Osteocyte (in vitro differentiated cells): ENCODE results near the gene SHISA7. TPM values are rescaled to one million over a fixed set of nuclear protein-coding genes. Genes with fewer than 3 reads are reported as not detected.
A peak's percentile ranks its signal among the peaks of the same experiment; 100 is the strongest.

Source experiments
- DNase-seq: peaks from one replicate; pipeline ENCODE4 v3.0.0; 2021; ENCODE audit warnings: mixed read lengths; ENCODE audit not compliant: unreplicated experiment; ENCODE audit errors: extremely low spot score
- H3K27ac Mint-ChIP-seq: one replicate; pipeline ENCODE4 v1.8.0; 2021; ENCODE audit warnings: mild to moderate bottlenecking, mixed read lengths; ENCODE audit not compliant: unreplicated experiment
- H3K27me3 Mint-ChIP-seq: one replicate; pipeline ENCODE4 v1.8.0; 2021; ENCODE audit warnings: mixed read lengths; ENCODE audit not compliant: unreplicated experiment
- H3K36me3 Mint-ChIP-seq: one replicate; pipeline ENCODE4 v1.8.0; 2021; ENCODE audit warnings: mixed read lengths; ENCODE audit not compliant: unreplicated experiment
- H3K4me1 Mint-ChIP-seq: one replicate; pipeline ENCODE4 v1.8.0; 2021; ENCODE audit warnings: mixed read lengths; ENCODE audit not compliant: unreplicated experiment
- H3K4me3 Mint-ChIP-seq: one replicate; pipeline ENCODE4 v1.8.0; 2021; ENCODE audit warnings: mild to moderate bottlenecking, moderate library complexity, mixed read lengths; ENCODE audit not compliant: unreplicated experiment
- H3K9me3 Mint-ChIP-seq: one replicate; pipeline ENCODE4 v1.8.0; 2021; ENCODE audit warnings: mixed read lengths; ENCODE audit not compliant: unreplicated experiment
- total RNA-seq: library from RNA; stranded (reverse); gene quantifications from 2 replicates; pipeline ENCODE4 v1.2.1, GENCODE V29; 2021
- TF ChIP-seq, protein P1 (sequence below): fragments of 200-600 bp; sonication (generic); IDR thresholded peaks from 2 replicates; pipeline ENCODE4 v1.5.0; 2021; ENCODE audit warnings: antibody characterized with exemption, mild to moderate bottlenecking, moderate library complexity

The SHISA7 gene
- total RNA-seq, 1 donor from 2014 or later: not detected

DNA sequence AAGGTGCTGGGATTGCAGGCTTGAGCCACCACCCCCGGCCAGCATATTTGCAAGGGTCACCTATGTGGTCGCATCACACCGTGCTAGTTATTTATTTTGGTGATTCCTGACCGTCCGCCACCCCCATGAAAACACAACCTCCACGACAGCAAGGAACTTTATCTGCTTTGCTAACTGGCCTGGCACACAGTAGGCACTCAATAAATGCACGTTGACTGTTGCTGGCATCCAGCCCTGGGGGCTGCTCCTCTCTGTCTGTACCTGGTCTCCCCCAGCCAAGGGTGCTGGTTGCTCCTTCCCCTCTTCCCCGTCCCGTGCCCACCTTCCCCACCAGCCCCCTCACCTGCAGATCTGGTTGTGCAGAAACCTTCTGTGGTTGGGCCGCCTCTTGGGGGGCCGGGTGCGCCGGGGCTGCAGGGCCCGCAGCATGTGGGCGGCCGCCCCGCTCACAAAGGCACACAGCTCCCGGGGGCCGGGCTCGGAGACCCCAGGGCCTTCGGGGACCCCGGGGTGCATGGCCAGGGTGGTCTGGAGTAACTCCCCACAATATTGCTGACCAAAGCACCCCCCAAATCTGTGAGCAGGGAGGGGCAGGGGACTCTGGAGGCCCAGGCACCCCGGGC, 21.1 kb upstream of the SHISA7 start:
- no peak overlapping the region for H3K4me3 Mint-ChIP-seq
- H3K36me3 Mint-ChIP-seq: no peaks in the 10 kb centered on the region
- H3K27me3 Mint-ChIP-seq: no peaks in the 10 kb centered on the region
- H3K4me1 Mint-ChIP-seq: peaks cover 25% of the 10 kb centered on the region
- no peak overlapping the region for H3K27ac Mint-ChIP-seq
- no peaks in the 10 kb centered on the region for H3K9me3 Mint-ChIP-seq
- no peak for DNase-seq
- TF ChIP-seq, protein P1, sequence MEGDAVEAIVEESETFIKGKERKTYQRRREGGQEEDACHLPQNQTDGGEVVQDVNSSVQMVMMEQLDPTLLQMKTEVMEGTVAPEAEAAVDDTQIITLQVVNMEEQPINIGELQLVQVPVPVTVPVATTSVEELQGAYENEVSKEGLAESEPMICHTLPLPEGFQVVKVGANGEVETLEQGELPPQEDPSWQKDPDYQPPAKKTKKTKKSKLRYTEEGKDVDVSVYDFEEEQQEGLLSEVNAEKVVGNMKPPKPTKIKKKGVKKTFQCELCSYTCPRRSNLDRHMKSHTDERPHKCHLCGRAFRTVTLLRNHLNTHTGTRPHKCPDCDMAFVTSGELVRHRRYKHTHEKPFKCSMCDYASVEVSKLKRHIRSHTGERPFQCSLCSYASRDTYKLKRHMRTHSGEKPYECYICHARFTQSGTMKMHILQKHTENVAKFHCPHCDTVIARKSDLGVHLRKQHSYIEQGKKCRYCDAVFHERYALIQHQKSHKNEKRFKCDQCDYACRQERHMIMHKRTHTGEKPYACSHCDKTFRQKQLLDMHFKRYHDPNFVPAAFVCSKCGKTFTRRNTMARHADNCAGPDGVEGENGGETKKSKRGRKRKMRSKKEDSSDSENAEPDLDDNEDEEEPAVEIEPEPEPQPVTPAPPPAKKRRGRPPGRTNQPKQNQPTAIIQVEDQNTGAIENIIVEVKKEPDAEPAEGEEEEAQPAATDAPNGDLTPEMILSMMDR: no peak

DNA sequence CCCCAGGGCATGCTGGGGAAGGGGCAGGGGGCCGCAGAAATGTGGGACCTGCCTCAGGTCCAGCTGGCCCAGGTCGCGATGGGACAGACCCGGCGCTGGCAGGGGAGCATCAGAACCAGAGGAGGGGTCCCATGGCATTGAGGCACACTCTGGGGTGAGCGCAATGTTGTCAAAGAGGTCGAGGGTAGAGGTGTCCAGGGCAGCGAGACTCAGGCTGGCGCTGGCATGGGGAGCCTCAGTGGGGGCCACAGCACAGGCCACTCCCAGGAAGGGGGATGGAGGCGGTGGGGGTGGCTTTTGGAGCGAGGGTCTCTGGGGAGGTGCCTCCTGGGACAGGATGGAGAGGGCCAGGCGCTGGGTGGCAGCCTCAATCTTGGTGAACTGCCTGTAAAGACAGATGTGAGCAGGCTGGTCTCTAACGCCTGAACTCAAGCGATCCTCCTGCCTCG, 20.5 kb upstream of the SHISA7 start:
- Mint-ChIP-seq H3K27me3 (no peaks in the 10 kb centered on the region), H3K4me3 (no peak overlapping the region), H3K36me3 (no peaks in the 10 kb centered on the region), H3K27ac (no peak overlapping the region), H3K9me3 (no peaks in the 10 kb centered on the region), H3K4me1 (peaks cover 25% of the 10 kb centered on the region)
- DNase-seq: no peak
- TF ChIP-seq, protein P1: no peak

DNA sequence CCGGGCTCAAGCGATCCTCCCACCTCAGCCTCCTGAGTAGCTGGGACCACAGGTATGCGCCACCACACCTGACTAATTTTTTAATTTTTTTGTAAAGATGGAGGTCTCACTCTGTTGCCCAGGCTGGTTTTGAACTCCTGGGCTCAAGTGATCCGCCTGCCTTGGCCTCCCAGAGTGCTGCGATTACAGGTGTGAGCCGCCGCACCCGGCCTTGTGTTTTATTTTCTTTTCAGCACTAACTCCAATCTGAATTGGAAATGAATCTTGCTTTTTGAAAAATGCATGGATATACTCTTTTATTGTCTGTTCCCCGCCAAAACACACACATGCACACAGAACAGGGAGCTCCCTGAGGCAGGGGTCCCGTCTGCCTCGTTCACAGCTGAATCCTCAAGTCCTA, 19.6 kb upstream of the SHISA7 start:
- TF ChIP-seq, protein P1: no peak
- H3K9me3 Mint-ChIP-seq: no peaks in the 10 kb centered on the region
- H3K4me3 Mint-ChIP-seq: peak overlapping the region; percentile 86
- no peaks in the 10 kb centered on the region for H3K36me3 Mint-ChIP-seq
- H3K27ac Mint-ChIP-seq: no peak overlapping the region
- H3K27me3 Mint-ChIP-seq: no peaks in the 10 kb centered on the region
- no peak for DNase-seq
- H3K4me1 Mint-ChIP-seq: peaks cover 23% of the 10 kb centered on the region

DNA sequence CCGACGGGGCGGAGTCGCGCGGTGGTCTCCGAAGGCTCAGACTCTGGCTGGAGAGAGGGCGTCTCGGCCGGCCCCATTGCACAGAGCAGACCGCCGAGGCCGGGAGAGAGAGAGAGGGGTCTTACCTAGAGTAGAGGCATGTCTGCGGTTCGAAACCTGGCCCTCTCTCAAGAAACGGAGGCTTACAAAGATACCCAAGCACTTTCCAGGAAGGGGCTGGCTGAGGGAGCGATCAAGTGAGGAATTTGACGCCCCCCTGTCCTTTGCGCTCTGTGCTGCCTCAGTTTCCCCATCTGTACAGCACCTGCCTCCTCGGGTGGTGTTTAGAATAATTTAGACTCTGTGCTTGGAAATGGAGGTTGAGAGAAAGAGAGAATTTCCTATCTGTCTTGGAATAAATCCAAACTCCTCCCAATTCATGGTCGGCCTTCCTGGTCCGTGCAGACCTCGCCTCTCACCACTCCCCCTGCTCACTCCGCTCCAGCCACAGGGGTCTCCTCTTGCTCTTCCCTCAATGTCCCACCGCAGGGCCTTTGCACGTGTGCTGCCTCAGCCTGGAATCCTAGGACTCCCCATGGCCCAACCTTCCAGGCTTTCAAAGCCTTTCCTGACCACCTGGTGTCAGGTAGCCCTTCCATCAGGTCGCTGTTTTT, 19.0 kb upstream of the SHISA7 start:
- no peak for DNase-seq
- peak overlapping the region; percentile 86 for H3K4me3 Mint-ChIP-seq
- H3K27ac Mint-ChIP-seq: peak overlapping the region; percentile 79
- H3K36me3 Mint-ChIP-seq: no peaks in the 10 kb centered on the region
- H3K27me3 Mint-ChIP-seq: no peaks in the 10 kb centered on the region
- peaks cover 20% of the 10 kb centered on the region for H3K4me1 Mint-ChIP-seq
- TF ChIP-seq, protein P1: no peak
- H3K9me3 Mint-ChIP-seq: no peaks in the 10 kb centered on the region

DNA sequence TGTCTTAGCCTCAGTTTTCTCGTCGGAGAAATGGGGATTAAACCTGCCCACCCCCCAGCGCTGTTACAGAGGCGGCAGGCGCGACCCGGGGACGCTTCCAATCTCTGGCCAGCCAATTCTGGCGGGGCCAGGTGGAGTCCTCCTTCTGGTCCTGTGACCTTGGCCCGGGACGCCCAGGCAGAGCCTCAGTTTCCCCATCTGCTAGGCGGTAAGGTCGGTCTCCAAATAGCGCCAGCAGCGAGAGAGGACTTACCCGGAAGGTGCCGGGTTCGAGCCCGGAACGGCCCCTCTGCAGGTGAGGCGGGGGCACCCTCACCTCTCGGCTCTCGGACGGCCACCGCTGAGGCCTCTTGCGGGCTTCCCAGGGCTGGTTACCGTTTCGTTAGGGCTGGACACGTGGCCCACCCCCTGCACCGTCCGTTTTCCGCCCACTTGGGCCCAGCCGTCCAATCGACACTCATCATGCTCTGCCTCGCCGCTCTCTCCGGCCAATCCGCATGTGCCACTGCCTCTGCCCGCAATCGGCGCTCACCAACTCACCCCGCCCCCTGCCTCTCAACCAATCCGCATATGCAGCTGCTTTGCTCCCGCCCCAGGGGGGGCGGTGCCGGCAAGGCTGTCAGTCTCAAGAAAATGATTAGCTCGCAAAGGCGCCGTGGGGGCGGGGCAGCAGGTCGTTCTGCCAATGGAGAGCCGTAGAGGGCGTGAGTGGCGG, 18.3 kb upstream of the SHISA7 start, which contains the start of gene ISOC2:
TSS of gene ISOC2 (minus strand) at position 384 of the 715 bp plus-strand sequence. CDS start 5,156 bp downstream, outside the sequence.
- Mint-ChIP-seq H3K27me3 (no peaks in the 10 kb centered on the region), H3K27ac (peak within 1 kb of the TSS; percentile 79), H3K4me3 (peak within 1 kb of the TSS; percentile 86), H3K4me1 (peaks cover 20% of the 10 kb centered on the region), H3K9me3 (no peaks in the 10 kb centered on the region), H3K36me3 (no peaks in the 10 kb centered on the region)
- TF ChIP-seq, protein P1: no peak
- DNase-seq: peak; percentile 100
